Esophagus (tissue), 2 donors: ENCODE data around the gene LUC7L. TPM values are rescaled to one million over a fixed set of nuclear protein-coding genes. Genes with fewer than 3 reads are reported as not detected.
A peak's percentile ranks its signal among the peaks of the same experiment; 100 is the strongest.
"Not testable (repeated sequence)": the region's sequence is repeated elsewhere in the genome, so short reads cannot be mapped to it uniquely, and the experiment has no call there.

Experiments
- H3K27ac ChIP-seq, 2 donors: one replicate each; pipeline ENCODE4 v1.5.1; 2013; ENCODE audit warnings: low read depth in 2 of 2, mild to moderate bottlenecking in 2 of 2, inconsistent platforms in 1 of 2, low read length in 1 of 2, moderate library complexity in 1 of 2
- H3K27me3 ChIP-seq, 2 donors: one replicate each; pipeline ENCODE4 v1.6.1; 2013; ENCODE audit warnings: low read length in 2 of 2, control low read depth in 1 of 2, mild to moderate bottlenecking in 1 of 2; ENCODE audit not compliant: insufficient read depth in 2 of 2, control insufficient read depth in 1 of 2
- H3K36me3 ChIP-seq, 2 donors: one replicate each; pipeline ENCODE4 v1.6.1; 2013; ENCODE audit warnings: low read length in 1 of 2; ENCODE audit not compliant: control insufficient read depth in 2 of 2, insufficient read depth in 2 of 2
- H3K4me1 ChIP-seq, 2 donors: one replicate each; pipeline ENCODE4 v1.6.1; 2013; ENCODE audit warnings: low read length in 1 of 2; ENCODE audit not compliant: control insufficient read depth in 2 of 2, insufficient read depth in 2 of 2
- H3K4me3 ChIP-seq, 2 donors: one replicate each; pipeline ENCODE4 v1.5.1; 2013; ENCODE audit warnings: low read length in 2 of 2, mild to moderate bottlenecking in 2 of 2, low read depth in 1 of 2, moderate library complexity in 1 of 2
- H3K9me3 ChIP-seq, 2 donors: one replicate each; pipeline ENCODE4 v1.6.1; 2013; ENCODE audit warnings: mild to moderate bottlenecking in 2 of 2, low read depth in 1 of 2, low read length in 1 of 2, moderate library complexity in 1 of 2; ENCODE audit not compliant: control insufficient read depth in 2 of 2, insufficient read depth in 1 of 2
- WGBS, 2 donors: extraction: QIAGEN DNeasy Blood & Tissue Kit; methylation state at CpG; one replicate each; pipeline ENCODE4 v1.1.7; 2013; 5-methylcytosine and 5-hydroxymethylcytosine counted together
- polyA plus RNA-seq, 2 donors: library from polyadenylated mRNA; stranded (reverse); fragments of 200-250 nt; gene quantifications; one replicate each; pipeline ENCODE4 v1.2.3, GENCODE V29; 2013
- donor health status: healthy with polysubstance abuse.
- donor health status: Bipolar disorder and iron deficiency.

Gene LUC7L
- polyA plus RNA-seq, 2 donors: 37.0 to 102 TPM

GRCh38 chr16:270381-271255 is 41.4 kb upstream of the LUC7L start:
- Histone ChIP-seq H3K4me3 (no peak overlapping the region), H3K4me1 (peaks cover 9 to 21% of the 10 kb centered on the region in 2 donors), H3K27me3 (peaks cover 0 to 3% of the 10 kb centered on the region in 2 donors), H3K36me3 (no peaks in the 10 kb centered on the region), H3K27ac (no peak overlapping the region), H3K9me3 (no peaks in the 10 kb centered on the region)
- WGBS, 2 donors: 82 to 85% methylated on average over 33 to 34 of the region's 34 CpGs

GRCh38 chr16:269061-269796 is 40.0 kb upstream of the LUC7L start:
- Histone ChIP-seq H3K4me3 (no peak overlapping the region), H3K4me1 (peaks cover 9 to 15% of the 10 kb centered on the region in 2 donors), H3K36me3 (peaks cover 5 to 8% of the 10 kb centered on the region in 2 donors), H3K9me3 (no peaks in the 10 kb centered on the region), H3K27me3 (no peaks in the 10 kb centered on the region), H3K27ac (no peak overlapping the region)
- WGBS, 2 donors: 73 to 81% methylated on average over 24 of the region's 24 CpGs

GRCh38 chr16:268141-269053 is 39.1 kb upstream of the LUC7L start:
- peaks cover 0 to 3% of the 10 kb centered on the region in 2 donors for H3K9me3 ChIP-seq
- no peak overlapping the region for H3K4me3 ChIP-seq
- 43 to 50% methylated on average over 38 to 40 of the region's 40 CpGs for WGBS, 2 donors
- peak overlapping the region in 1 of 2 donors; percentile 56 for H3K27ac ChIP-seq
- peaks cover 6 to 15% of the 10 kb centered on the region in 2 donors for H3K4me1 ChIP-seq
- peaks cover 11 to 14% of the 10 kb centered on the region in 2 donors for H3K36me3 ChIP-seq
- no peaks in the 10 kb centered on the region for H3K27me3 ChIP-seq

GRCh38 chr16:267562-267961 is 38.3 kb upstream of the LUC7L start:
- H3K4me3 ChIP-seq, H3K27ac ChIP-seq, H3K9me3 ChIP-seq, H3K27me3 ChIP-seq: not testable (repeated sequence)
- 83 to 85% methylated on average over 17 of the region's 17 CpGs for WGBS, 2 donors
- peaks cover 4 to 15% of the 10 kb centered on the region in 2 donors for H3K4me1 ChIP-seq
- H3K36me3 ChIP-seq: peaks cover 12 to 20% of the 10 kb centered on the region in 2 donors

GRCh38 chr16:266258-267164 is 37.3 kb upstream of the LUC7L start:
- no peak overlapping the region for H3K4me3 ChIP-seq
- H3K27ac ChIP-seq: no peak overlapping the region
- no peaks in the 10 kb centered on the region for H3K27me3 ChIP-seq
- peaks cover 15 to 30% of the 10 kb centered on the region in 2 donors for H3K36me3 ChIP-seq
- H3K9me3 ChIP-seq: peaks cover 0 to 3% of the 10 kb centered on the region in 2 donors
- H3K4me1 ChIP-seq: peaks cover 4 to 15% of the 10 kb centered on the region in 2 donors
- whole genome bisulfite sequencing, 2 donors: 65 to 67% methylated on average over 25 of the region's 25 CpGs

GRCh38 chr16:265711-266110 is 36.5 kb upstream of the LUC7L start:
- Histone ChIP-seq H3K36me3 (peaks cover 18 to 38% of the 10 kb centered on the region in 2 donors), H3K4me3 (no peak overlapping the region), H3K27me3 (no peaks in the 10 kb centered on the region), H3K4me1 (peaks cover 4 to 15% of the 10 kb centered on the region in 2 donors), H3K27ac (no peak overlapping the region), H3K9me3 (peaks cover 0 to 3% of the 10 kb centered on the region in 2 donors)
- 53% methylated on average over 12 of the region's 12 CpGs for WGBS, 2 donors

GRCh38 chr16:265002-265529 is 35.8 kb upstream of the LUC7L start:
- Histone ChIP-seq H3K36me3 (peaks cover 24 to 43% of the 10 kb centered on the region in 2 donors), H3K4me3 (no peak overlapping the region), H3K4me1 (peaks cover 4 to 15% of the 10 kb centered on the region in 2 donors), H3K9me3 (peaks cover 0 to 3% of the 10 kb centered on the region in 2 donors), H3K27ac (no peak overlapping the region), H3K27me3 (no peaks in the 10 kb centered on the region)
- 91 to 98% methylated on average over 13 to 14 of the region's 14 CpGs for WGBS, 2 donors

GRCh38 chr16:264440-264951 is 35.2 kb upstream of the LUC7L start:
- 86 to 87% methylated on average over 23 of the region's 23 CpGs for WGBS, 2 donors
- no peak overlapping the region for H3K27ac ChIP-seq
- H3K4me3 ChIP-seq: no peak overlapping the region
- peaks cover 27 to 46% of the 10 kb centered on the region in 2 donors for H3K36me3 ChIP-seq
- peaks cover 4 to 15% of the 10 kb centered on the region in 2 donors for H3K4me1 ChIP-seq
- peaks cover 0 to 3% of the 10 kb centered on the region in 2 donors for H3K9me3 ChIP-seq
- H3K27me3 ChIP-seq: no peaks in the 10 kb centered on the region
